Measurements from ENCODE around the gene TMEM87B.

DNA sequence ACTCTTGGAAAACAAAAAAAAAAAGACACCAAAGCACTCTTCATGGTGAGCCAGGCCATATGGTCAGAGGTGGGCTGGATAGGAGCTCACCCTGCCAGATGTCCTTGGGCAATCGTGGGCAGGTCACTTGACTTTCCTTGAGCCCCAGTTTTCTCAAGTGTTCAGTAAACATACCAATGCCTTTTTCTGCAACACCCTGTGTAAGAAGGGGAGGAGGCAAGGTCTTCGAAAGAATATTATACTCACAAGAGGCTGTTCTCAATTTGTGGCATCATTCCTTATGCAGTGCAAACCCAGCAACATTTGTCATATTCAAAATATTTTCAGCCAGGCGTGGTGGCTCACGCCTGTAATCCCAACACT, 22.9 kb upstream of the TMEM87B start:
- TF ChIP-seq CTCF (IDR thresholded peaks at IDR 0.05), result no peak
- TF ChIP-seq EP300 (IDR thresholded peaks at IDR 0.05), result no peak
